ENCODE results near the gene TIMM50. TPM values are rescaled to one million over a fixed set of nuclear protein-coding genes. Genes with fewer than 3 reads are reported as not detected.

The TIMM50 gene
- polyA plus RNA-seq (2013, experiment 1 of 4) = 97.3 TPM
- 97.1 TPM for polyA plus RNA-seq (2013, experiment 2 of 4)
- 68.0 TPM for polyA plus RNA-seq (2013, experiment 3 of 4)
- polyA plus RNA-seq (2013, experiment 4 of 4) = 83.7 TPM

GRCh38 chr19:39480337-39481228 is at the start of gene TIMM50:
Gene TIMM50 (plus strand): TSS chr19:39480838. CDS start chr19:39480854, 16 bp downstream.
- no peaks in the 10 kb centered on the region for H3K9me3 ChIP-seq (ENCODE audit: control insufficient read depth, low read length)
- H3K36me3 ChIP-seq (ENCODE audit: control insufficient read depth, insufficient read depth, low read length) = peaks cover 17% of the 10 kb centered on the region
- peak within 1 kb of the TSS; percentile 11 for H3K27ac ChIP-seq (ENCODE audit: insufficient read depth, low read depth, low read length, poor library complexity, severe bottlenecking)
- 4% methylated on average over 62 of the region's 62 CpGs for WGBS, 2 experiments
- H3K4me3 ChIP-seq (ENCODE audit: insufficient read depth, low read depth, low read length) = peak within 1 kb of the TSS; percentile 88
- H3K4me1 ChIP-seq (ENCODE audit: control insufficient read depth, insufficient read depth, low read length) = peaks cover 6% of the 10 kb centered on the region
- no peaks in the 10 kb centered on the region for H3K27me3 ChIP-seq (ENCODE audit: control insufficient read depth, insufficient read depth, low read length, poor library complexity, severe bottlenecking)

GRCh38 chr19:39432677-39433025 is 48.0 kb upstream of the TIMM50 start:
- H3K4me1 ChIP-seq (ENCODE audit: control insufficient read depth, insufficient read depth, low read length) = peaks cover 23% of the 10 kb centered on the region
- H3K27ac ChIP-seq (ENCODE audit: insufficient read depth, low read depth, low read length, poor library complexity, severe bottlenecking) = no peak overlapping the region
- H3K9me3 ChIP-seq (ENCODE audit: control insufficient read depth, low read length) = no peaks in the 10 kb centered on the region
- WGBS, 2 experiments = 96% methylated on average over 8 of the region's 8 CpGs
- no peaks in the 10 kb centered on the region for H3K27me3 ChIP-seq (ENCODE audit: control insufficient read depth, insufficient read depth, low read length, poor library complexity, severe bottlenecking)
- peaks cover 24% of the 10 kb centered on the region for H3K36me3 ChIP-seq (ENCODE audit: control insufficient read depth, insufficient read depth, low read length)
- no peak overlapping the region for H3K4me3 ChIP-seq (ENCODE audit: insufficient read depth, low read depth, low read length)

- WGBS, 2 experiments = 97 to 98% methylated on average over 8 of the region's 8 CpGs
- Histone ChIP-seq H3K36me3 (ENCODE audit: control insufficient read depth, insufficient read depth, low read length) (peaks cover 24% of the 10 kb centered on the region), H3K9me3 (ENCODE audit: control insufficient read depth, low read length) (no peaks in the 10 kb centered on the region), H3K27me3 (ENCODE audit: control insufficient read depth, insufficient read depth, low read length, poor library complexity, severe bottlenecking) (no peaks in the 10 kb centered on the region), H3K27ac (ENCODE audit: insufficient read depth, low read depth, low read length, poor library complexity, severe bottlenecking) (no peak overlapping the region), H3K4me3 (ENCODE audit: insufficient read depth, low read depth, low read length) (no peak overlapping the region), H3K4me1 (ENCODE audit: control insufficient read depth, insufficient read depth, low read length) (peaks cover 22% of the 10 kb centered on the region)
Observed at GRCh38 chr19:39433480-39434079, 47.1 kb upstream of the TIMM50 start.

GRCh38 chr19:39434123-39435076 is 46.2 kb upstream of the TIMM50 start:
- WGBS, 2 experiments = 66 to 67% methylated on average over 10 of the region's 10 CpGs

GRCh38 chr19:39435499-39436349 is 44.9 kb upstream of the TIMM50 start, which contains the start of gene RPS16:
Gene RPS16 (minus strand): TSS chr19:39435949. CDS start chr19:39435895, 54 bp downstream.
- peak within 1 kb of the TSS; percentile 81 for H3K27ac ChIP-seq (ENCODE audit: insufficient read depth, low read depth, low read length, poor library complexity, severe bottlenecking)
- H3K4me1 ChIP-seq (ENCODE audit: control insufficient read depth, insufficient read depth, low read length) = peaks cover 14% of the 10 kb centered on the region
- peak within 1 kb of the TSS; percentile 70 for H3K4me3 ChIP-seq (ENCODE audit: insufficient read depth, low read depth, low read length)
- WGBS, 2 experiments = 0 to 1% methylated on average over 61 of the region's 61 CpGs
- no peaks in the 10 kb centered on the region for H3K9me3 ChIP-seq (ENCODE audit: control insufficient read depth, low read length)
- peaks cover 24% of the 10 kb centered on the region for H3K36me3 ChIP-seq (ENCODE audit: control insufficient read depth, insufficient read depth, low read length)
- no peaks in the 10 kb centered on the region for H3K27me3 ChIP-seq (ENCODE audit: control insufficient read depth, insufficient read depth, low read length, poor library complexity, severe bottlenecking)

More at GRCh38 chr19:39434123-39435076, 46.2 kb upstream of the TIMM50 start:
- Histone ChIP-seq H3K4me3 (ENCODE audit: insufficient read depth, low read depth, low read length) (peak overlapping the region; percentile 70), H3K9me3 (ENCODE audit: control insufficient read depth, low read length) (no peaks in the 10 kb centered on the region), H3K36me3 (ENCODE audit: control insufficient read depth, insufficient read depth, low read length) (peaks cover 24% of the 10 kb centered on the region), H3K27ac (ENCODE audit: insufficient read depth, low read depth, low read length, poor library complexity, severe bottlenecking) (no peak overlapping the region), H3K27me3 (ENCODE audit: control insufficient read depth, insufficient read depth, low read length, poor library complexity, severe bottlenecking) (no peaks in the 10 kb centered on the region), H3K4me1 (ENCODE audit: control insufficient read depth, insufficient read depth, low read length) (peaks cover 14% of the 10 kb centered on the region)

- Histone ChIP-seq H3K4me1 (ENCODE audit: control insufficient read depth, insufficient read depth, low read length) (peaks cover 14% of the 10 kb centered on the region), H3K4me3 (ENCODE audit: insufficient read depth, low read depth, low read length) (peak overlapping the region; percentile 70), H3K9me3 (ENCODE audit: control insufficient read depth, low read length) (no peaks in the 10 kb centered on the region), H3K27me3 (ENCODE audit: control insufficient read depth, insufficient read depth, low read length, poor library complexity, severe bottlenecking) (no peaks in the 10 kb centered on the region), H3K27ac (ENCODE audit: insufficient read depth, low read depth, low read length, poor library complexity, severe bottlenecking) (peak overlapping the region; percentile 81), H3K36me3 (ENCODE audit: control insufficient read depth, insufficient read depth, low read length) (peaks cover 24% of the 10 kb centered on the region)
- 9 to 11% methylated on average over 2 of the region's 2 CpGs for WGBS, 2 experiments
Observed at GRCh38 chr19:39436350-39436716, 44.3 kb upstream of the TIMM50 start.

- Histone ChIP-seq H3K4me1 (ENCODE audit: control insufficient read depth, insufficient read depth, low read length) (peaks cover 14% of the 10 kb centered on the region), H3K4me3 (ENCODE audit: insufficient read depth, low read depth, low read length) (no peak overlapping the region), H3K36me3 (ENCODE audit: control insufficient read depth, insufficient read depth, low read length) (peaks cover 14% of the 10 kb centered on the region), H3K27ac (ENCODE audit: insufficient read depth, low read depth, low read length, poor library complexity, severe bottlenecking) (no peak overlapping the region), H3K27me3 (ENCODE audit: control insufficient read depth, insufficient read depth, low read length, poor library complexity, severe bottlenecking) (no peaks in the 10 kb centered on the region), H3K9me3 (ENCODE audit: control insufficient read depth, low read length) (no peaks in the 10 kb centered on the region)
- WGBS, 2 experiments = 91 to 93% methylated on average over 8 to 9 of the region's 9 CpGs
Observed at GRCh38 chr19:39438270-39438934, 42.2 kb upstream of the TIMM50 start.

- Histone ChIP-seq H3K27ac (ENCODE audit: insufficient read depth, low read depth, low read length, poor library complexity, severe bottlenecking) (peak overlapping the region; percentile 87), H3K4me3 (ENCODE audit: insufficient read depth, low read depth, low read length) (peak overlapping the region; percentile 72), H3K27me3 (ENCODE audit: control insufficient read depth, insufficient read depth, low read length, poor library complexity, severe bottlenecking) (no peaks in the 10 kb centered on the region), H3K4me1 (ENCODE audit: control insufficient read depth, insufficient read depth, low read length) (peaks cover 8% of the 10 kb centered on the region), H3K9me3 (ENCODE audit: control insufficient read depth, low read length) (no peaks in the 10 kb centered on the region), H3K36me3 (ENCODE audit: control insufficient read depth, insufficient read depth, low read length) (no peaks in the 10 kb centered on the region)
- 19 to 26% methylated on average over 17 of the region's 17 CpGs for WGBS, 2 experiments
Observed at GRCh38 chr19:39444598-39445195, 35.9 kb upstream of the TIMM50 start.
